K562 (cell line): ENCODE measurements around the gene ZSWIM1. TPM values are rescaled to one million over a fixed set of nuclear protein-coding genes. Genes with fewer than 3 reads are reported as not detected.
A peak's percentile ranks its signal among the peaks of the same experiment; 100 is the strongest.

Experiments
- ATF1 ChIP-seq, 2 experiments: fragments of 450-650 bp in 1 of 2; IDR thresholded peaks; 2 replicates each; pipeline ENCODE4 v1.6.1; 2016; ENCODE audit warnings: missing compliant biosample characterization in 1 of 2, missing genetic modification characterization in 1 of 2
- BCOR ChIP-seq: fragments of 450-650 bp; IDR thresholded peaks from 2 replicates; pipeline ENCODE4 v1.6.1; 2016
- CEBPB ChIP-seq: fragments of 450-650 bp; IDR thresholded peaks from 2 replicates; pipeline ENCODE4 v1.6.1; 2016; ENCODE audit warnings: missing genetic modification characterization, missing compliant biosample characterization
- CHD2 ChIP-seq: IDR thresholded peaks from 2 replicates; pipeline ENCODE4 v1.6.1; 2011; ENCODE audit warnings: low read depth, low read length
- ETV6 ChIP-seq, 3 experiments: fragments of 150-350 bp in 1 of 3; sonication (generic) in 1 of 3; formaldehyde crosslinking in 1 of 3; IDR thresholded peaks; 2 replicates each; pipeline versions ENCODE4 v1.6.1 to v1.8.0; 2014 to 2022; ENCODE audit warnings: borderline replicate concordance in 2 of 3, low read depth in 2 of 3, antibody characterized with exemption in 1 of 3, low read length in 1 of 3, mild to moderate bottlenecking in 1 of 3, missing genetic modification reagents in 1 of 3
- EZH2 ChIP-seq: IDR thresholded peaks from 2 replicates; pipeline ENCODE4 v1.6.1; 2012; ENCODE audit warnings: low read depth, mild to moderate bottlenecking, inconsistent platforms, low read length, borderline replicate concordance
- FOXJ2 ChIP-seq: fragments of 200-800 bp; sonication (Bioruptor generic); IDR thresholded peaks from 2 replicates; pipeline ENCODE4 v1.6.1; 2016; ENCODE audit warnings: missing genetic modification characterization, missing compliant biosample characterization
- NFRKB ChIP-seq: fragments of 450-650 bp; IDR thresholded peaks from 2 replicates; pipeline ENCODE4 v1.6.1; 2016; ENCODE audit warnings: low read depth
- RBM22 ChIP-seq: fragments of 200-400 bp; formaldehyde crosslinking; IDR thresholded peaks from 2 replicates; pipeline ENCODE4 v1.6.1; 2018; ENCODE audit warnings: low read length, low read depth; ENCODE audit not compliant: poor library complexity, severe bottlenecking
- SIX5 ChIP-seq, 2 experiments: IDR thresholded peaks; 2 replicates each; pipeline ENCODE4 v1.6.1; 2011; ENCODE audit warnings: low read length in 2 of 2, borderline replicate concordance in 1 of 2, low read depth in 1 of 2, mild to moderate bottlenecking in 1 of 2, moderate library complexity in 1 of 2; ENCODE audit not compliant: insufficient read depth in 1 of 2
- STAT5B ChIP-seq: fragments of 250-450 bp; sonication (Bioruptor Pico); IDR thresholded peaks from 2 replicates; pipeline ENCODE4 v1.8.0; 2021; ENCODE audit warnings: mild to moderate bottlenecking, inconsistent platforms
- TEAD1 ChIP-seq, 2 experiments: fragments of 450-650 bp in 1 of 2; sonication (generic) in 1 of 2; formaldehyde crosslinking; IDR thresholded peaks; 2 replicates each; pipeline versions ENCODE4 v1.4.0 to v1.8.0; 2020 to 2022; ENCODE audit warnings: mild to moderate bottlenecking in 2 of 2, missing genetic modification reagents in 1 of 2
- TRIM28 ChIP-seq: fragments of 450-650 bp; IDR thresholded peaks from 2 replicates; pipeline ENCODE4 v1.6.1; 2017
- ZFP36 ChIP-seq: fragments of 150-350 bp; IDR thresholded peaks from 2 replicates; pipeline ENCODE4 v1.6.1; 2018; ENCODE audit warnings: low read length, low read depth; ENCODE audit not compliant: partially characterized antibody
- ZNF175 ChIP-seq: fragments of 200-800 bp; sonication (Bioruptor generic); IDR thresholded peaks from 2 replicates; pipeline ENCODE4 v1.6.1; 2016; ENCODE audit warnings: low read depth, mild to moderate bottlenecking, missing genetic modification characterization, missing compliant biosample characterization
- ZNF224 ChIP-seq: sonication (generic); formaldehyde crosslinking; IDR thresholded peaks from 2 replicates; pipeline ENCODE4 v1.8.0; 2022; ENCODE audit warnings: mild to moderate bottlenecking, missing genetic modification reagents
- ZNF696 ChIP-seq: fragments of 250-450 bp; sonication (Bioruptor Pico); conservative IDR thresholded peaks from 2 replicates; pipeline ENCODE4 v1.4.0; 2020; ENCODE audit warnings: mild to moderate bottlenecking, moderate library complexity
- polyA plus RNA-seq, 8 experiments: library from polyadenylated mRNA; depleted of rRNA in 4 of 8; stranded (reverse) in 5 of 8; unstranded in 3 of 8; fragments of >200 nt; fragmentation: Nextera tagmentation in 2 of 8; fragmentation: Illumina TruSeq in 1 of 8; extraction: Ambion mirVana in 2 of 8; extraction: Trizol in 1 of 8; gene quantifications; 2 replicates each; pipeline versions ENCODE4 v1.2.1 to v1.2.3, GENCODE V29; 2011 to 2014; ENCODE audit warnings: inconsistent platforms in 1 of 8, missing spikeins in 1 of 8
- total RNA-seq, 7 experiments: library from RNA; depleted of rRNA in 6 of 7; stranded (reverse); fragments of >200 nt in 6 of 7; fragmentation: Illumina TruSeq in 2 of 7; extraction: Trizol in 2 of 7; gene quantifications; 2 replicates each; pipeline versions ENCODE4 v1.2.1 to v1.2.3, GENCODE V29; 2011 to 2021; ENCODE audit warnings: low replicate concordance in 1 of 7
- TF ChIP-seq, protein P1 (sequence below): fragments of 450-650 bp; IDR thresholded peaks from 2 replicates; pipeline ENCODE4 v1.7.0; 2016; ENCODE audit warnings: borderline replicate concordance
- TF ChIP-seq, protein P2 (sequence below): sonication (generic); formaldehyde crosslinking; IDR thresholded peaks from 2 replicates; pipeline ENCODE4 v1.8.0; 2023; ENCODE audit warnings: mild to moderate bottlenecking, missing genetic modification reagents
- TF ChIP-seq, protein P3 (sequence below): sonication (generic); formaldehyde crosslinking; IDR thresholded peaks from 2 replicates; pipeline ENCODE4 v1.8.1; 2023; ENCODE audit warnings: mild to moderate bottlenecking, missing genetic modification reagents
- TF ChIP-seq, protein P4 (sequence below), 2 experiments: fragments of 250-450 bp in 1 of 2; fragments of 450-650 bp in 1 of 2; sonication (Bioruptor Pico) in 1 of 2; IDR thresholded peaks; 2 replicates each; pipeline versions ENCODE4 v1.6.1 to v1.8.0; 2016 to 2021; ENCODE audit warnings: mild to moderate bottlenecking in 2 of 2, moderate library complexity in 2 of 2, missing compliant biosample characterization in 1 of 2, missing genetic modification characterization in 1 of 2

Gene ZSWIM1
- total and polyA plus RNA-seq, 9 of the 15 experiments (the other 6 are each of a cell fraction or from before 2014, with no cell fraction given): 2.5 to 15.6 (median 9.5) TPM

GRCh38 chr20:45934046-45934585 is 53.1 kb downstream of the ZSWIM1 start (continued):
- TF ChIP-seq ATF1 (CRISPR knock-in tag; IDR thresholded peaks at IDR 0.05): no peak
- peak; percentile 89 for TF ChIP-seq ATF1 (tag; IDR thresholded peaks at IDR 0.05)
- peak; percentile 3; the same call in 1 of the 2 replicates for TF ChIP-seq TRIM28
- TF ChIP-seq TEAD1 (CRISPR knock-in tag; IDR thresholded peaks at IDR 0.05): no peak
- TF ChIP-seq EZH2: no peak
- TF ChIP-seq CHD2: no peak; the same call in 1 of the 2 replicates
- 0 out of 2 replicates have a peak, but pooled peaks have one; percentile 5 for TF ChIP-seq ZNF224
- TF ChIP-seq, protein P1, sequence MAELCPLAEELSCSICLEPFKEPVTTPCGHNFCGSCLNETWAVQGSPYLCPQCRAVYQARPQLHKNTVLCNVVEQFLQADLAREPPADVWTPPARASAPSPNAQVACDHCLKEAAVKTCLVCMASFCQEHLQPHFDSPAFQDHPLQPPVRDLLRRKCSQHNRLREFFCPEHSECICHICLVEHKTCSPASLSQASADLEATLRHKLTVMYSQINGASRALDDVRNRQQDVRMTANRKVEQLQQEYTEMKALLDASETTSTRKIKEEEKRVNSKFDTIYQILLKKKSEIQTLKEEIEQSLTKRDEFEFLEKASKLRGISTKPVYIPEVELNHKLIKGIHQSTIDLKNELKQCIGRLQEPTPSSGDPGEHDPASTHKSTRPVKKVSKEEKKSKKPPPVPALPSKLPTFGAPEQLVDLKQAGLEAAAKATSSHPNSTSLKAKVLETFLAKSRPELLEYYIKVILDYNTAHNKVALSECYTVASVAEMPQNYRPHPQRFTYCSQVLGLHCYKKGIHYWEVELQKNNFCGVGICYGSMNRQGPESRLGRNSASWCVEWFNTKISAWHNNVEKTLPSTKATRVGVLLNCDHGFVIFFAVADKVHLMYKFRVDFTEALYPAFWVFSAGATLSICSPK: no peak
- TF ChIP-seq, protein P2, sequence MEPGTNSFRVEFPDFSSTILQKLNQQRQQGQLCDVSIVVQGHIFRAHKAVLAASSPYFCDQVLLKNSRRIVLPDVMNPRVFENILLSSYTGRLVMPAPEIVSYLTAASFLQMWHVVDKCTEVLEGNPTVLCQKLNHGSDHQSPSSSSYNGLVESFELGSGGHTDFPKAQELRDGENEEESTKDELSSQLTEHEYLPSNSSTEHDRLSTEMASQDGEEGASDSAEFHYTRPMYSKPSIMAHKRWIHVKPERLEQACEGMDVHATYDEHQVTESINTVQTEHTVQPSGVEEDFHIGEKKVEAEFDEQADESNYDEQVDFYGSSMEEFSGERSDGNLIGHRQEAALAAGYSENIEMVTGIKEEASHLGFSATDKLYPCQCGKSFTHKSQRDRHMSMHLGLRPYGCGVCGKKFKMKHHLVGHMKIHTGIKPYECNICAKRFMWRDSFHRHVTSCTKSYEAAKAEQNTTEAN (CRISPR knock-in tag): no peak
- no peak for TF ChIP-seq STAT5B
- peak; percentile 56 for TF ChIP-seq CEBPB (tag)
- TF ChIP-seq, protein P3, sequence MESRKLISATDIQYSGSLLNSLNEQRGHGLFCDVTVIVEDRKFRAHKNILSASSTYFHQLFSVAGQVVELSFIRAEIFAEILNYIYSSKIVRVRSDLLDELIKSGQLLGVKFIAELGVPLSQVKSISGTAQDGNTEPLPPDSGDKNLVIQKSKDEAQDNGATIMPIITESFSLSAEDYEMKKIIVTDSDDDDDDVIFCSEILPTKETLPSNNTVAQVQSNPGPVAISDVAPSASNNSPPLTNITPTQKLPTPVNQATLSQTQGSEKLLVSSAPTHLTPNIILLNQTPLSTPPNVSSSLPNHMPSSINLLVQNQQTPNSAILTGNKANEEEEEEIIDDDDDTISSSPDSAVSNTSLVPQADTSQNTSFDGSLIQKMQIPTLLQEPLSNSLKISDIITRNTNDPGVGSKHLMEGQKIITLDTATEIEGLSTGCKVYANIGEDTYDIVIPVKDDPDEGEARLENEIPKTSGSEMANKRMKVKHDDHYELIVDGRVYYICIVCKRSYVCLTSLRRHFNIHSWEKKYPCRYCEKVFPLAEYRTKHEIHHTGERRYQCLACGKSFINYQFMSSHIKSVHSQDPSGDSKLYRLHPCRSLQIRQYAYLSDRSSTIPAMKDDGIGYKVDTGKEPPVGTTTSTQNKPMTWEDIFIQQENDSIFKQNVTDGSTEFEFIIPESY (CRISPR knock-in tag): 0 out of 2 replicates have a peak, but pooled peaks have one; percentile 9
- TF ChIP-seq ETV6 (IDR thresholded peaks at IDR 0.05; ENCODE audit: borderline replicate concordance in 1 of 2, low read depth in 2 of 2, low read length in 1 of 2): no peak
- TF ChIP-seq ETV6 (CRISPR knock-in tag; IDR thresholded peaks at IDR 0.05; ENCODE audit: borderline replicate concordance): 0 out of 2 replicates have a peak, but pooled peaks have one; percentile 11
- TF ChIP-seq ZFP36: peak; percentile 51
- no peak for TF ChIP-seq ZNF175 (CRISPR knock-in tag)
- peak; percentile 98 for TF ChIP-seq BCOR
- TF ChIP-seq SIX5 (IDR thresholded peaks at IDR 0.05; ENCODE audit: borderline replicate concordance in 1 of 2, insufficient read depth in 1 of 2, low read depth in 1 of 2, low read length in 2 of 2): no peak
- TF ChIP-seq, protein P4, sequence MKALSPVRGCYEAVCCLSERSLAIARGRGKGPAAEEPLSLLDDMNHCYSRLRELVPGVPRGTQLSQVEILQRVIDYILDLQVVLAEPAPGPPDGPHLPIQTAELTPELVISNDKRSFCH (CRISPR knock-in tag; IDR thresholded peaks at IDR 0.05): no peak
- TF ChIP-seq, protein P4 (tag; IDR thresholded peaks at IDR 0.05): no peak
- TF ChIP-seq FOXJ2 (tag): 0 out of 2 replicates have a peak, but pooled peaks have one; percentile 25
- TF ChIP-seq NFRKB: no peak
- no peak for TF ChIP-seq RBM22
- TF ChIP-seq ZNF696 (CRISPR knock-in tag): no peak
